Activated CD8-positive, alpha-beta memory T cell treated with anti-CD3 and anti-CD28 coated beads for 1 hour (primary cell): Measurements from ENCODE around the gene JAM3.
"Not testable (repeated sequence)": the region's sequence is repeated elsewhere in the genome, so short reads cannot be mapped to it uniquely, and the experiment has no call there.

Source experiments
- DNase-seq, 2 donors: peaks; one replicate each; pipeline ENCODE4 v3.0.0-alpha.2; 2020; ENCODE audit warnings: low read depth in 1 of 2; ENCODE audit errors: extremely low read depth in 1 of 2

The JAM3 gene

GRCh38 chr11:134060316-134060715, 8.6 kb upstream of the JAM3 start:
- DNase-seq = no peak

GRCh38 chr11:134062265-134063123, 6.4 kb upstream of the JAM3 start:
- no peak for DNase-seq

- DNase-seq = no peak
Observed at GRCh38 chr11:134063124-134063495, 5.8 kb upstream of the JAM3 start.

GRCh38 chr11:134063991-134064747, 4.7 kb upstream of the JAM3 start:
- no peak for DNase-seq

GRCh38 chr11:134065381-134065780, 3.5 kb upstream of the JAM3 start:
- DNase-seq = no peak

- DNase-seq = no peak
Observed at GRCh38 chr11:134066943-134067885, 1.7 kb upstream of the JAM3 start.

- no peak for DNase-seq
Observed at GRCh38 chr11:134069426-134070341, 812 bp downstream of the JAM3 start.

- no peak for DNase-seq
Observed at GRCh38 chr11:134070342-134070845, 1.5 kb downstream of the JAM3 start.

- no peak for DNase-seq
Observed at GRCh38 chr11:134071306-134071705, 2.4 kb downstream of the JAM3 start.

- DNase-seq = no peak
Observed at GRCh38 chr11:134071766-134072402, 3.0 kb downstream of the JAM3 start.

- no peak for DNase-seq
Observed at GRCh38 chr11:134072844-134073243, 4.0 kb downstream of the JAM3 start.

GRCh38 chr11:134074346-134074745, 5.5 kb downstream of the JAM3 start:
- DNase-seq = no peak

GRCh38 chr11:134074766-134075165, 5.9 kb downstream of the JAM3 start:
- no peak for DNase-seq

GRCh38 chr11:134079317-134079716, 10.4 kb downstream of the JAM3 start:
- no peak for DNase-seq

GRCh38 chr11:134081258-134081657, 12.4 kb downstream of the JAM3 start:
- not testable (repeated sequence) for DNase-seq

- no peak for DNase-seq
Observed at GRCh38 chr11:134082990-134083389, 14.1 kb downstream of the JAM3 start.

GRCh38 chr11:134086376-134086775, 17.5 kb downstream of the JAM3 start:
- DNase-seq = no peak

- DNase-seq = not testable (repeated sequence)
Observed at GRCh38 chr11:134092006-134092405, 23.1 kb downstream of the JAM3 start.

- DNase-seq = no peak
Observed at GRCh38 chr11:134097166-134097565, 28.3 kb downstream of the JAM3 start.
